GM20000 (cell line): ENCODE data around the gene IL17A.

Experiments
- DNase-seq: peaks from one replicate; pipeline ENCODE4 v3.0.0; 2012; ENCODE audit warnings: low spot score
- TF ChIP-seq, protein P1 (sequence below): IDR thresholded peaks from 2 replicates; pipeline ENCODE4 v1.5.1; 2012; ENCODE audit warnings: mild to moderate bottlenecking, control low read depth; ENCODE audit errors: extremely low read depth, missing control alignments

Gene IL17A

DNA sequence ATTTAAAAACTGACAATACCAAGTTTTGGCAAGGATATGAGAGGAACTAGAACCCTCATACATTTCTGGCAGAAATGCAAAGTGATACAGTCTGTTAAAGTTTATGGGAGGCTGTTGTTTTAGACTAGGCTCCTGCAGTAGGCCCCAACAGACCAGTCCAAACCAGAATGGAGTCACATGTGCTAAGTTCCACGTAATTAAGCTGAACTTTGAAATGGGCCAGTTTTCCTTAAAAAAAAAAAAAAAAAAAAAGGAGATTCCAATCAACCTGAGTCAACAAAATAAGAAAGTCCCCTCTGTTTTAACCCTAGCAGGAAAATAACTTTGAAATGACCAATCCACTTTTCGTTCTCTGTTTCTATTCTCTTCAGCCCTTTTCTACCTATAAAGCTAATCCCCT, 31.6 kb downstream of the IL17A start:
- TF ChIP-seq, protein P1, sequence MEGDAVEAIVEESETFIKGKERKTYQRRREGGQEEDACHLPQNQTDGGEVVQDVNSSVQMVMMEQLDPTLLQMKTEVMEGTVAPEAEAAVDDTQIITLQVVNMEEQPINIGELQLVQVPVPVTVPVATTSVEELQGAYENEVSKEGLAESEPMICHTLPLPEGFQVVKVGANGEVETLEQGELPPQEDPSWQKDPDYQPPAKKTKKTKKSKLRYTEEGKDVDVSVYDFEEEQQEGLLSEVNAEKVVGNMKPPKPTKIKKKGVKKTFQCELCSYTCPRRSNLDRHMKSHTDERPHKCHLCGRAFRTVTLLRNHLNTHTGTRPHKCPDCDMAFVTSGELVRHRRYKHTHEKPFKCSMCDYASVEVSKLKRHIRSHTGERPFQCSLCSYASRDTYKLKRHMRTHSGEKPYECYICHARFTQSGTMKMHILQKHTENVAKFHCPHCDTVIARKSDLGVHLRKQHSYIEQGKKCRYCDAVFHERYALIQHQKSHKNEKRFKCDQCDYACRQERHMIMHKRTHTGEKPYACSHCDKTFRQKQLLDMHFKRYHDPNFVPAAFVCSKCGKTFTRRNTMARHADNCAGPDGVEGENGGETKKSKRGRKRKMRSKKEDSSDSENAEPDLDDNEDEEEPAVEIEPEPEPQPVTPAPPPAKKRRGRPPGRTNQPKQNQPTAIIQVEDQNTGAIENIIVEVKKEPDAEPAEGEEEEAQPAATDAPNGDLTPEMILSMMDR, result no peak
- no peak for DNase-seq

DNA sequence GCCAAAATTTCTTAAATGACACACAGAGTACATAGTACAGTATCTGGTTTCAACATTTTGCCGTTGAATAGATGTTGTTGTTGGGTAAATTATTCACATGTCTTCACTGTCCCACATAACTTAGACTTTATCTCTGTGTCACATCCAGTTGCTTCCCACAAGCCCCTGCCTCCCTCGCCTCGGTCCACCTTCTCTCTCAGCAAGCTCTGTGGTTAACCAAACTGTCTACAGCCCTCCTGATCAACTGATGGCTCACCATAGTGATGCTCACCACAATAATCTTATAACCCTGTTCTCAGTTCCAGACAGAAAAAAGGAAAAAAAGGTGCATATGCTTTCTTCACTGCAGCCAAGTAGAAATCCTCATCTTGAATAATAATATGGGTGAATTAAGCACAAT, 35.1 kb downstream of the IL17A start:
- DNase-seq, result no peak
- TF ChIP-seq, protein P1, result no peak

DNA sequence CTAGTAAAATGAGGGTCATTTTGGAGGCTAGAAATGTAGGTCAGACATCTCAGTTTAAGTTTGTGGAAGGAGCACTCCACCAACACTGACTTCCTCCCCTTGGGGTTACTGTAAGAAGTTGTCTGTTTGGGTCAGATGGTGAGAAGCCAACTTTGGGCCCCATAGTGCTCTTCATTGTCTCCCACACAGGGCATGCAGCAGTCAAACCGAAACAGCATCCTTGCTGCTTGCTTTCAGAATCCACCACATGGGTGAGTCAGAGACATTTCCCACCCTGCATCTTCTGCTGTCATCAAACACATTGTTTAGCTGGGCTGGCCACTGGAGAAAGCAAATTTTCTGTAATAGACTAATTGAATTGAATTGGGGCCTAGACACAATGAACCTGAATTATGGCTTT, 41.3 kb downstream of the IL17A start:
- TF ChIP-seq, protein P1, result no peak
- DNase-seq, result peak; percentile 75

DNA sequence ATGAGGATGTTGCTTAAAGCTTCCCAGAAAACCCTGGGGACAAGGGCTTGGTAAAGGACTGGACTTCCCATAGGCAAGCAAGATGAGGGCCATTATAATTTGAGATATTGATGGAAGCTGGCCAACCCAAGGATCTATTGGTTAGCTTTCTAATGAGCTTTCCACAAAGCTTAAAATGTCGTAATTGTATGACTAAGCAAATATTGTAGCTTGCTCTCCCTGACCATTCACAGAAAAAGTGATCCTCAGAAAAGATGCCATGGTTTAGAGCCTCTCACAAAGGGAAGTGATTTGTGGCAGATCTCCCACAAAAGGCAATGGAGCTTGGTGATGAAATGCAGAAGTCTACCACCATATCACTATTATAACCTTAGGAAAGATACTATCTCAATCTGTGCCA, 44.5 kb downstream of the IL17A start:
- TF ChIP-seq, protein P1, result no peak
- DNase-seq, result no peak

DNA sequence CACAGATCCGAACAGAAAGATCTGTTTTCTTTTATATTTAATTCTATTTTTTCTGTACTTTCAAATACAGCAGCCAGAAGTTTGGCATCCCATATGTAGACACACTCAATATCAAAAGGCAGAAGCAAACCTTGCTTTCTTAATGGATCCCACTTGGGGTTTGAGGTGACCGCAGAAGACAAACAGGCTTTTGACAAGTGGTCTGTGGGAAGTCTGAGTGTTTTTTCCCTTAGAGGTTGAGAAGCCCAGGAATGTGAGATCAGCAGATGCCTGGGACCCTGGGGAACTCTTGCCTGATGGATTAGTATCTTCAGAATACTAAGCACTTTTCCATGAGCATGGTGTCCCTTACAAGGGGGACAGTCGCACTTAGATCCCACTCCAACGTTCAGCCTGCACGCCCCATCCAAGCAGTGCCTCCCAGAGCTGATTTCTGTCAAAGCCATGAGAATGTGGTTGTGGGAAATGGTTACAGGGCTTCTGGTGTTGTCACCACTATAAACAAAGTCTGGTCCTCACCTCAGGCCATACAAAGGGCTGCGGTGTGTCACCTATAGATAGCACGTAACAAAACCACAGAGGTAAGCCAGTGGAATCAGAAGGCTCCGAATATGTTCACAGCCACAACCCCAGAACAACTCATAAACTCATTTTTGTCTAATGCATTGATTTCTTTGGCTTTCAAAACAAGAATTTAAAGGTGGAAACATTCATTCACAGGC, 45.4 kb downstream of the IL17A start:
- TF ChIP-seq, protein P1, result no peak
- DNase-seq, result no peak

DNA sequence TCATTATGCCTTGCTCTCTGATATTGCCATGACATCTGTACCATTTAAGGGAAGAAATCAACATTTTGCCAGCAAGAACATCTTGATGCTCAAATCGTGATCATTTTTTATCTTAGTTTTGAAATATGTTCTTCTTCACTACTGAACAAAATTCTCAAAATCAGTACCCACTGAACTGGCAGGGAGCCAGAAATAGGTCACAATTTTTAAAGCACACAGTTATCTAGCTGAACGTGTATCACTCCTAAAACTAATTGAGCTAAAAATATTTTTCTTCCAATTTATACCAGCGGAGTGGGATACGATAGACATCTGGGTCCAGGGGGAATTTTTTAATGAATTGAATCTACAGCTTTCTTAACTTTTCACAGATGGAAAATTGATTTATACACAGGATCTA, 46.8 kb downstream of the IL17A start:
- TF ChIP-seq, protein P1, result no peak
- DNase-seq, result no peak

DNA sequence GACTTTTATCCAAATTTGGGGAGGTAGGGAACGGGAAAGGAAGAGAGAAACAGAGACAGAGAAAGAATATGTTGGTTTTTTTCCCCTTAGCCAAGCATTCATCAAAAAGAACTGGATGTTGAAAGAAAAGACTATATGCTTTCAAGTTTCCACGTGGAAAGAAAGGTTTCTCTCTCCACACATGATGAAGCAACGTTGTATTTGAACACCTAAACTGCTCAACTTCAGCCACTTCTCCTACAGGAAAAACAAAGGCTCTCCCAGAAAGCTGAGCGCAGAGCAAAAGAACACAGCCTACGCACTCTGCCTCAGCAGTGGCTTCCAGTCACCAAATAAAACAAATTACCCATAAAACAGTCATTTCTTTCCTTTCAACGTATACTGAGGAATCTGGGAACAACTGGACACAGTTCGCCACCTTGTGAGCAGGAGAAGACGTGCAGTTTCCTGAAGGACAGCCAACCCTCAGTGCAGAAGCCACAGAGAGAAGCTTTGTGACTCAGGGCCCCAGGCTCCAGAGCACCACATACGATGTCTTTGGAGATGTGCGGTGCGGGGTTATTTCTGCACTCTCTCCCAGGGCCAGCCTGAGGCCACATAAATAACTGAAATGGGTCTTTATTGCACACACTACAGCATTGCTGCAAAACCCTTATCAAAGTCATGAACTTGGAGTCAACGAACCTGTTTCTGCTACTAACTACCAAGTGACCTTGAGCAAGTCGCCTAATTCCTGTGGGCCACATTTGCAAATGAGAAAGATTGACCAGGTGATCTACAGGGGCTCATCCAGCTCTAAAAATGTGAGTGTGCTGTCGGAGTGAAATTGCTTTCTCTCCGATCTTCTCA, 48.0 kb downstream of the IL17A start:
- DNase-seq, result peak; percentile 51
- TF ChIP-seq, protein P1, result peak; percentile 63
